Measurements from ENCODE around the gene ERP29. TPM values are rescaled to one million over a fixed set of nuclear protein-coding genes. Genes with fewer than 3 reads are reported as not detected.

The ERP29 gene
- total and polyA plus RNA-seq, 2 experiments from 2014 or later, result 105 to 131 TPM

GRCh38 chr12:112020947-112021457 is 7.8 kb downstream of the ERP29 start:
- H3K27me3 ChIP-seq, result no peaks in the 10 kb centered on the region
- TF ChIP-seq CTCF (IDR thresholded peaks at IDR 0.05; ENCODE audit: low read depth, low read length), result no peak
- H3K36me3 ChIP-seq, result peaks cover 28% of the 10 kb centered on the region
- H3K27ac ChIP-seq, result peak overlapping the region; percentile 39
- DNase-seq (ENCODE audit: low read depth in 1 of 2, low spot score in 1 of 2), result no peak
- H3K4me1 ChIP-seq (ENCODE audit: low read depth), result no peaks in the 10 kb centered on the region
- no peak overlapping the region for H3K4me3 ChIP-seq
- H3K9me3 ChIP-seq (ENCODE audit: low read depth), result no peaks in the 10 kb centered on the region

- peaks cover 24% of the 10 kb centered on the region for H3K36me3 ChIP-seq
- H3K27ac ChIP-seq, result peak overlapping the region; percentile 65
- no peaks in the 10 kb centered on the region for H3K27me3 ChIP-seq
- TF ChIP-seq CTCF (IDR thresholded peaks at IDR 0.05; ENCODE audit: low read depth, low read length), result no peak
- H3K4me1 ChIP-seq (ENCODE audit: low read depth), result no peaks in the 10 kb centered on the region
- H3K4me3 ChIP-seq, result no peak overlapping the region
- no peak for DNase-seq (ENCODE audit: low read depth in 1 of 2, low spot score in 1 of 2)
- H3K9me3 ChIP-seq (ENCODE audit: low read depth), result no peaks in the 10 kb centered on the region
These were observed 9.2 kb downstream of the ERP29 start for GRCh38 chr12:112022241-112023016.

- H3K36me3 ChIP-seq, result peaks cover 39% of the 10 kb centered on the region
- no peak for DNase-seq (ENCODE audit: low read depth in 1 of 2, low spot score in 1 of 2)
- no peak for TF ChIP-seq CTCF (IDR thresholded peaks at IDR 0.05; ENCODE audit: low read depth, low read length)
- no peaks in the 10 kb centered on the region for H3K4me1 ChIP-seq (ENCODE audit: low read depth)
- no peaks in the 10 kb centered on the region for H3K27me3 ChIP-seq
- no peaks in the 10 kb centered on the region for H3K9me3 ChIP-seq (ENCODE audit: low read depth)
- H3K4me3 ChIP-seq, result no peak overlapping the region
- H3K27ac ChIP-seq, result peak overlapping the region; percentile 2
These were observed 10.7 kb downstream of the ERP29 start for GRCh38 chr12:112023759-112024396.

- H3K4me3 ChIP-seq, result no peak overlapping the region
These were observed 12.7 kb downstream of the ERP29 start for GRCh38 chr12:112025808-112026375.

More at GRCh38 chr12:112025808-112026375, 12.7 kb downstream of the ERP29 start:
- H3K36me3 ChIP-seq, result peaks cover 51% of the 10 kb centered on the region
- no peaks in the 10 kb centered on the region for H3K4me1 ChIP-seq (ENCODE audit: low read depth)
- TF ChIP-seq CTCF (IDR thresholded peaks at IDR 0.05; ENCODE audit: low read depth, low read length), result no peak
- no peaks in the 10 kb centered on the region for H3K27me3 ChIP-seq
- H3K27ac ChIP-seq, result peak overlapping the region; percentile 59
- no peaks in the 10 kb centered on the region for H3K9me3 ChIP-seq (ENCODE audit: low read depth)
- DNase-seq (ENCODE audit: low read depth in 1 of 2, low spot score in 1 of 2), result no peak
